MM.1S (cell line): Measurements from ENCODE around the gene HNF4A.

Experiments
- DNase-seq: peaks from one replicate; pipeline ENCODE4 v3.0.0-alpha.2; 2015
- H2AFZ ChIP-seq: fragments of 300-600 bp; sonication (generic); 2 replicates; pipeline ENCODE4 v1.6.0; 2016; ENCODE audit warnings: antibody characterized with exemption, low read length
- H3F3A ChIP-seq: fragments of 300-600 bp; sonication (generic); 2 replicates; pipeline ENCODE4 v1.6.1; 2016; ENCODE audit warnings: mild to moderate bottlenecking, antibody characterized with exemption, low read length, moderate library complexity, mixed read lengths; ENCODE audit not compliant: insufficient read depth
- H3K27ac ChIP-seq: fragments of 300-600 bp; sonication (generic); 2 replicates; pipeline ENCODE4 v1.5.1; 2016; ENCODE audit warnings: mild to moderate bottlenecking, low read length
- H3K27me3 ChIP-seq: fragments of 300-600 bp; sonication (generic); replicated peaks from 2 replicates; pipeline ENCODE4 v1.6.0; 2016; ENCODE audit warnings: low read length; ENCODE audit not compliant: insufficient read depth
- H3K36me3 ChIP-seq: fragments of 300-600 bp; sonication (generic); replicated peaks from 2 replicates; pipeline ENCODE4 v1.6.1; 2016; ENCODE audit warnings: mild to moderate bottlenecking, low read length, mixed read lengths; ENCODE audit not compliant: insufficient read depth
- H3K4me1 ChIP-seq: fragments of 300-600 bp; sonication (generic); 2 replicates; pipeline ENCODE4 v1.6.1; 2016; ENCODE audit warnings: low read length, mixed read lengths
- H3K4me2 ChIP-seq: fragments of 300-600 bp; sonication (generic); 2 replicates; pipeline ENCODE4 v1.6.0; 2016; ENCODE audit warnings: low read depth, low read length
- H3K4me3 ChIP-seq: fragments of 300-600 bp; sonication (generic); 2 replicates; pipeline ENCODE4 v1.5.1; 2016; ENCODE audit warnings: low read length, mixed read lengths
- H3K79me2 ChIP-seq: fragments of 300-600 bp; sonication (generic); 2 replicates; pipeline ENCODE4 v1.6.1; 2016; ENCODE audit warnings: mixed run types, low read length, mixed read lengths
- H3K9ac ChIP-seq: fragments of 300-600 bp; sonication (generic); 2 replicates; pipeline ENCODE4 v1.6.1; 2016; ENCODE audit warnings: low read length, mixed read lengths
- H3K9me2 ChIP-seq: fragments of 300-600 bp; sonication (generic); replicated peaks from 2 replicates; pipeline ENCODE4 v1.6.1; 2016; ENCODE audit warnings: mild to moderate bottlenecking, low read length, mixed read lengths; ENCODE audit not compliant: insufficient read depth
- H3K9me3 ChIP-seq: fragments of 300-600 bp; sonication (generic); replicated peaks from 2 replicates; pipeline ENCODE4 v1.6.1; 2016; ENCODE audit warnings: mild to moderate bottlenecking, low read length, mixed read lengths; ENCODE audit not compliant: insufficient read depth
- H4K20me1 ChIP-seq: fragments of 300-600 bp; sonication (generic); 2 replicates; pipeline ENCODE4 v1.6.1; 2016; ENCODE audit warnings: mild to moderate bottlenecking, low read length, moderate library complexity, mixed read lengths; ENCODE audit not compliant: insufficient read depth
- CTCF ChIP-seq: fragments of 300-600 bp; sonication (generic); IDR thresholded peaks from 2 replicates; pipeline ENCODE4 v1.5.1; 2016; ENCODE audit warnings: antibody characterized with exemption, low read length, mixed read lengths
- EZH2 ChIP-seq: fragments of 300-600 bp; sonication (generic); optimal IDR thresholded peaks from 2 replicates; pipeline ENCODE3; 2017; ENCODE audit warnings: low read depth, mild to moderate bottlenecking, antibody characterized with exemption, low read length, mixed read lengths
- EZH2phosphoT487 ChIP-seq: fragments of 300-600 bp; sonication (generic); IDR thresholded peaks from 2 replicates; pipeline ENCODE4 v1.6.1; 2018; ENCODE audit warnings: antibody characterized with exemption, low read length

HNF4A gene

GRCh38 chr20:44433751-44434538, 78.4 kb downstream of the HNF4A start:
- Histone ChIP-seq H4K20me1 (no peaks in the 10 kb centered on the region), H3K9ac (no peak overlapping the region), H3K79me2 (no peaks in the 10 kb centered on the region), H3K4me2 (no peak overlapping the region), H2AFZ (no peak overlapping the region), H3F3A (no peaks in the 10 kb centered on the region), H3K4me3 (no peak overlapping the region), H3K27ac (no peak overlapping the region), H3K9me2 (no peaks in the 10 kb centered on the region), H3K27me3 (peaks cover 7% of the 10 kb centered on the region; the same call in 1 of the 2 replicates), H3K36me3 (no peaks in the 10 kb centered on the region), H3K4me1 (no peaks in the 10 kb centered on the region), H3K9me3 (no peaks in the 10 kb centered on the region)
- no peak for DNase-seq
- TF ChIP-seq CTCF (no peak), EZH2phosphoT487 (no peak), EZH2 (no peak)

DNA sequence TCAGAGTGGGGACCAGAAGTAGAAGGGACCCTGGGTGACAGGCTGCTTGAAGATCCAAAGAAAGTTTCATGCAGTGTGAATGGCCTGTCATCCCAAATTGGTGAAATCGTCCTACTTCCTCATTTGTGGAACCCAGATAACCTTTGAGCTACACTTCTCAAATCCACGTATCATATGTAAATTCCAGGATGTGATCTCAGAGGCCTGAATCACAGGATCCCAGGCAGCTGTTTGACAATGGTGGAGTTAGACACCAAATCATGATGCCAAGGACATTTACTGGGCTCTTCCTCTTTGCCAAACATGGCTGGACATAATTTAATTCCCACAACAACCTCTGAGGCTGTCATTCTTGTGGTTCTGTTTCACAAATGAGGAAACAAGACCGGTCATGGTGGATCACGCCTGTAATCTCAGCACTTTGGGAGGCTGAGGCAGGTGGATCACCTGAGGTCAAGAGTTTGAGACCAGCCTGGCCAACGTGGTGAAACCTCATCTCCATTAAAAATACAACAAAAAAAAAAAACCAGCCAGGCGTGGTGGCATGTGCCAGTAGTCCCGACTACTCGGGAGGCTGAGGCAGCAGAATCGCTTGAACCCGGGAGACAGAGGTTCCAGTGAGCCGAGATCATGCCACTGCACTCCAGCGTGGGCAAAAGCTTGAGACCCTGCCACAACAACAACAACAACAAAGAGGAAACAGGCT, 80.3 kb downstream of the HNF4A start:
- H3K9me2 ChIP-seq: no peaks in the 10 kb centered on the region
- H3K9me3 ChIP-seq: no peaks in the 10 kb centered on the region
- no peaks in the 10 kb centered on the region for H4K20me1 ChIP-seq
- no peak overlapping the region for H3K4me2 ChIP-seq
- DNase-seq: no peak
- no peak overlapping the region for H3K4me3 ChIP-seq
- H3F3A ChIP-seq: no peaks in the 10 kb centered on the region
- no peaks in the 10 kb centered on the region for H3K79me2 ChIP-seq
- H3K27me3 ChIP-seq: peaks cover 7% of the 10 kb centered on the region; the same call in 1 of the 2 replicates
- H2AFZ ChIP-seq: no peak overlapping the region
- H3K36me3 ChIP-seq: no peaks in the 10 kb centered on the region
- no peaks in the 10 kb centered on the region for H3K4me1 ChIP-seq
- H3K9ac ChIP-seq: no peak overlapping the region
- TF ChIP-seq CTCF (no peak), EZH2 (no peak), EZH2phosphoT487 (no peak)
- H3K27ac ChIP-seq: no peak overlapping the region

GRCh38 chr20:44436393-44436792, 80.9 kb downstream of the HNF4A start:
- no peaks in the 10 kb centered on the region for H3K79me2 ChIP-seq

More at GRCh38 chr20:44436393-44436792, 80.9 kb downstream of the HNF4A start:
- no peaks in the 10 kb centered on the region for H3K9me2 ChIP-seq
- no peak overlapping the region for H3K9ac ChIP-seq
- H3K4me3 ChIP-seq: no peak overlapping the region
- H3K27me3 ChIP-seq: peaks cover 7% of the 10 kb centered on the region; the same call in 1 of the 2 replicates
- no peaks in the 10 kb centered on the region for H3K9me3 ChIP-seq
- H3K36me3 ChIP-seq: no peaks in the 10 kb centered on the region
- no peak overlapping the region for H3K4me2 ChIP-seq
- no peaks in the 10 kb centered on the region for H3F3A ChIP-seq
- no peak overlapping the region for H3K27ac ChIP-seq
- H3K4me1 ChIP-seq: no peaks in the 10 kb centered on the region
- no peak for DNase-seq
- no peak overlapping the region for H2AFZ ChIP-seq
- no peaks in the 10 kb centered on the region for H4K20me1 ChIP-seq
- TF ChIP-seq EZH2phosphoT487: no peak
- TF ChIP-seq EZH2: no peak
